HCT116 (cell line): ENCODE results near the gene PLA2G12B. TPM values are rescaled to one million over a fixed set of nuclear protein-coding genes. Genes with fewer than 3 reads are reported as not detected.

Experiments used
- ATAC-seq: fragments of 200-7000 bp; cut with Tn5 transposase; 2 replicates; pipeline ENCODE4 v1.9.1; 2020; ENCODE audit warnings: mild to moderate bottlenecking, moderate library complexity
- BruUV-seq: library from RNA; stranded (reverse); fragments of 400-500 nt; replicated peaks from 2 replicates; lab custom pipeline; 2021; lab: Mats Ljungman, UMichigan
- CTCF ChIA-PET: fragments of 300-600 bp; sonication (Branson Sonifier 250); formaldehyde crosslinking; loops from one replicate; lab custom pipeline; 2021; ENCODE audit warnings: antibody characterized with exemption; lab: Charles Lee
- POLR2A ChIA-PET: fragments of 300-600, 350-600 bp; sonication (Branson Sonifier 250); formaldehyde crosslinking; loops from one replicate; lab custom pipeline; 2021; ENCODE audit warnings: antibody characterized with exemption; lab: Charles Lee
- RAD21 ChIA-PET, 2 experiments: fragments of 300-600 bp; sonication (Branson Sonifier 250); formaldehyde crosslinking; loops; one replicate each; lab custom pipeline; 2023; ENCODE audit warnings: low total read pairs in 2 of 2; ENCODE audit not compliant: uncharacterized antibody in 2 of 2, unreplicated experiment in 2 of 2, low non-redundant PET in 1 of 2; lab: Charles Lee
- DNase-seq: peaks from one replicate; pipeline ENCODE4 v3.0.0-alpha.2; 2010; ENCODE audit warnings: low read depth, low spot score
- H2AFZ ChIP-seq: fragments of 200-600 bp; shearing (Covaris generic), sonication (generic); 2 replicates; pipeline ENCODE4 v1.6.1; 2017; ENCODE audit warnings: low read depth, mixed run types, mixed read lengths, antibody characterized with exemption, low read length; ENCODE audit not compliant: poor library complexity, severe bottlenecking
- H3K27ac ChIP-seq: 2 replicates; pipeline ENCODE4 v1.5.1; 2012; ENCODE audit warnings: low read depth, low read length
- H3K27me3 ChIP-seq: fragments of 200-600 bp; sonication (generic); 2 replicates; pipeline ENCODE4 v1.6.1; 2016; ENCODE audit warnings: mixed run types, low read length, mixed read lengths; ENCODE audit not compliant: insufficient read depth
- H3K36me3 ChIP-seq, 2 experiments: fragments of 200-500 bp in 1 of 2; fragments of 200-600 bp in 1 of 2; sonication (Bioruptor generic) in 1 of 2; sonication (generic) in 1 of 2; 2 replicates each; pipeline versions ENCODE4 v1.5.1 to v1.6.1; 2014 to 2016; ENCODE audit warnings: low read length in 2 of 2, inconsistent platforms in 1 of 2, mixed read lengths in 1 of 2, mixed run types in 1 of 2; ENCODE audit not compliant: insufficient read depth in 2 of 2, control insufficient read depth in 1 of 2
- H3K4me1 ChIP-seq, 2 experiments: fragments of 200-600 bp in 1 of 2; sonication (generic) in 1 of 2; 2 replicates each; pipeline versions ENCODE4 v1.5.1 to v1.6.1; 2012 to 2017; ENCODE audit warnings: low read length in 2 of 2, inconsistent platforms in 1 of 2, mild to moderate bottlenecking in 1 of 2, mixed read lengths in 1 of 2, mixed run types in 1 of 2, moderate library complexity in 1 of 2; ENCODE audit not compliant: insufficient read depth in 2 of 2, control insufficient read depth in 1 of 2
- H3K4me2 ChIP-seq: fragments of 200-600 bp; sonication (generic); 2 replicates; pipeline ENCODE4 v1.6.1; 2017; ENCODE audit warnings: mixed run types, low read length, mixed read lengths
- H3K4me3 ChIP-seq, 2 experiments: fragments of 200-600 bp in 1 of 2; sonication (generic) in 1 of 2; replicated peaks in 1 of 2; 2 replicates each; pipeline ENCODE4 v1.5.1; 2011 to 2016; ENCODE audit warnings: low read length in 2 of 2, control low read depth in 1 of 2, low read depth in 1 of 2, mild to moderate bottlenecking in 1 of 2, mixed read lengths in 1 of 2, mixed run types in 1 of 2
- H3K79me2 ChIP-seq: fragments of 200-600 bp; sonication (generic); 2 replicates; pipeline ENCODE4 v1.6.1; 2017; ENCODE audit warnings: mild to moderate bottlenecking, mixed run types, low read length, moderate library complexity, mixed read lengths; ENCODE audit not compliant: insufficient read depth
- H3K9ac ChIP-seq: fragments of 200-600 bp; sonication (generic); 2 replicates; pipeline ENCODE4 v1.6.1; 2016; ENCODE audit warnings: low read length, mixed read lengths
- H3K9me2 ChIP-seq: fragments of 200-600 bp; sonication (generic), shearing (Covaris generic); 2 replicates; pipeline ENCODE4 v1.6.1; 2017; ENCODE audit warnings: mixed run types, mild to moderate bottlenecking, moderate library complexity; ENCODE audit not compliant: insufficient read depth
- H3K9me3 ChIP-seq, 2 experiments: fragments of 200-500 bp in 1 of 2; fragments of 200-600 bp in 1 of 2; sonication (Bioruptor generic) in 1 of 2; sonication (generic) in 1 of 2; 2 replicates each; pipeline ENCODE4 v1.6.1; 2014 to 2017; ENCODE audit warnings: low read length in 2 of 2, mixed read lengths in 2 of 2, inconsistent platforms in 1 of 2, low read depth in 1 of 2, mild to moderate bottlenecking in 1 of 2, mixed run types in 1 of 2, moderate library complexity in 1 of 2; ENCODE audit not compliant: control insufficient read depth in 1 of 2, insufficient read depth in 1 of 2
- H4K20me1 ChIP-seq: fragments of 200-600 bp; sonication (generic), shearing (Covaris generic); 2 replicates; pipeline ENCODE4 v1.6.1; 2017; ENCODE audit warnings: mixed run types, mild to moderate bottlenecking, moderate library complexity; ENCODE audit not compliant: insufficient read depth
- CEBPB ChIP-seq: IDR thresholded peaks from 2 replicates; pipeline ENCODE4 v1.6.1; 2012; ENCODE audit warnings: low read depth
- CTCF ChIP-seq, 3 experiments: fragments of 200-600 bp in 1 of 3; sonication (generic) in 1 of 3; IDR thresholded peaks in 2 of 3; conservative IDR thresholded peaks in 1 of 3; 2 replicates each; pipeline ENCODE4 v1.5.1; 2012 to 2017; ENCODE audit warnings: low read depth in 2 of 3, low read length in 2 of 3, antibody characterized with exemption in 1 of 3, borderline replicate concordance in 1 of 3, control low read depth in 1 of 3, mild to moderate bottlenecking in 1 of 3, mixed read lengths in 1 of 3, mixed run types in 1 of 3, moderate library complexity in 1 of 3; ENCODE audit not compliant: insufficient read depth in 1 of 3
- POLR2A ChIP-seq: IDR thresholded peaks from 2 replicates; pipeline ENCODE4 v1.7.0; 2011; ENCODE audit warnings: borderline replicate concordance; ENCODE audit not compliant: insufficient read depth, insufficient read length; ENCODE audit errors: extremely low read depth
- POLR2AphosphoS5 ChIP-seq: IDR thresholded peaks from 2 replicates; pipeline ENCODE4 v1.6.1; 2011; ENCODE audit warnings: mild to moderate bottlenecking, low read depth, low read length, moderate library complexity
- SP1 ChIP-seq: IDR thresholded peaks from 2 replicates; pipeline ENCODE4 v1.6.1; 2012; ENCODE audit warnings: low read depth
- SRF ChIP-seq: IDR thresholded peaks from 2 replicates; pipeline ENCODE4 v1.6.1; 2012; ENCODE audit warnings: low read depth
- YY1 ChIP-seq: IDR thresholded peaks from 2 replicates; pipeline ENCODE4 v1.6.1; 2011; ENCODE audit warnings: low read length, low read depth, moderate library complexity, mild to moderate bottlenecking; ENCODE audit not compliant: insufficient replicate concordance; ENCODE audit errors: extremely low read depth
- ZFX ChIP-seq: fragments of 450-650 bp; IDR thresholded peaks from 2 replicates; pipeline ENCODE4 v1.6.1; 2017
- ZNF274 ChIP-seq: fragments of 200-500 bp; sonication (Bioruptor generic); IDR thresholded peaks from 2 replicates; pipeline ENCODE4 v1.6.1; 2014; ENCODE audit warnings: mild to moderate bottlenecking, low read depth, low read length, inconsistent platforms
- intact Hi-C: fragments of 100-400 bp; cut with micrococcal nuclease; formaldehyde crosslinking; loops from 2 replicates; pipeline ENCODE4 v1.10.0; 2022
- total RNA-seq: library from RNA; stranded (reverse); gene quantifications from one replicate; pipeline ENCODE4 v1.2.1, GENCODE V29; 2021; ENCODE audit not compliant: unreplicated experiment
- TF ChIP-seq, protein P1 (sequence below): IDR thresholded peaks from 2 replicates; pipeline ENCODE4 v1.6.1; 2012; ENCODE audit warnings: low read depth
- TF ChIP-seq, protein P2 (sequence below): IDR thresholded peaks from 2 replicates; pipeline ENCODE4 v1.6.1; 2012
- TF ChIP-seq, protein P3 (sequence below): IDR thresholded peaks from 2 replicates; pipeline ENCODE4 v1.6.1; 2011; ENCODE audit warnings: mild to moderate bottlenecking, low read length, moderate library complexity; ENCODE audit not compliant: insufficient replicate concordance; ENCODE audit errors: extremely low read depth
- TF ChIP-seq, protein P4 (sequence below): IDR thresholded peaks from 2 replicates; pipeline ENCODE4 v1.6.1; 2012

PLA2G12B gene
- total RNA-seq, 1 experiment from 2014 or later: not detected

DNA sequence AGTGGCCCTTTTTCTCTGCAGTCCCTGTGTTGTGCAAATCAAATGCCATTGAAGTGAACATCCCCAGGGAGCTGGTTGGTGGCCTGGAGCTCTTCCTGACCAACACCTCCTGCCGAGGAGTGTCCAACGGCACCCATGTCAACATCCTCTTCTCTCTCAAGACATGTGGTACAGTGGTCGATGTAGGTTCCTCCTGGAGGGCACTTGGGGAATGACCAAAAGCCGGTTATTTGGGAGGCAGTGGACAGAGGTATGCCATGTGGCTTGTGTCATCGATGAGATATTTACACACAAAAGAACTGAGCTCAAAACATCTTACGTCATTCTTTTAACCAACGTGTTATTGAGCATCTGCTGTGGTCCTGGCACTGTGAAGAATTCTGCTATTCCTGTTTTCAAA lies 41.3 kb downstream of the PLA2G12B start:
- no peak for DNase-seq
- Histone ChIP-seq H4K20me1 (no peaks in the 10 kb centered on the region), H3K4me1 (no peaks in the 10 kb centered on the region), H3K4me3 (no peak overlapping the region), H3K36me3 (no peaks in the 10 kb centered on the region), H3K27me3 (no peaks in the 10 kb centered on the region), H3K27ac (no peak overlapping the region), H3K9ac (no peak overlapping the region), H2AFZ (no peak overlapping the region), H3K4me2 (no peak overlapping the region), H3K9me2 (no peaks in the 10 kb centered on the region), H3K9me3 (no peaks in the 10 kb centered on the region), H3K79me2 (no peaks in the 10 kb centered on the region)
- POLR2A ChIA-PET: no interaction called here
- RAD21 ChIA-PET: no interaction called here
- TF ChIP-seq, protein P1, sequence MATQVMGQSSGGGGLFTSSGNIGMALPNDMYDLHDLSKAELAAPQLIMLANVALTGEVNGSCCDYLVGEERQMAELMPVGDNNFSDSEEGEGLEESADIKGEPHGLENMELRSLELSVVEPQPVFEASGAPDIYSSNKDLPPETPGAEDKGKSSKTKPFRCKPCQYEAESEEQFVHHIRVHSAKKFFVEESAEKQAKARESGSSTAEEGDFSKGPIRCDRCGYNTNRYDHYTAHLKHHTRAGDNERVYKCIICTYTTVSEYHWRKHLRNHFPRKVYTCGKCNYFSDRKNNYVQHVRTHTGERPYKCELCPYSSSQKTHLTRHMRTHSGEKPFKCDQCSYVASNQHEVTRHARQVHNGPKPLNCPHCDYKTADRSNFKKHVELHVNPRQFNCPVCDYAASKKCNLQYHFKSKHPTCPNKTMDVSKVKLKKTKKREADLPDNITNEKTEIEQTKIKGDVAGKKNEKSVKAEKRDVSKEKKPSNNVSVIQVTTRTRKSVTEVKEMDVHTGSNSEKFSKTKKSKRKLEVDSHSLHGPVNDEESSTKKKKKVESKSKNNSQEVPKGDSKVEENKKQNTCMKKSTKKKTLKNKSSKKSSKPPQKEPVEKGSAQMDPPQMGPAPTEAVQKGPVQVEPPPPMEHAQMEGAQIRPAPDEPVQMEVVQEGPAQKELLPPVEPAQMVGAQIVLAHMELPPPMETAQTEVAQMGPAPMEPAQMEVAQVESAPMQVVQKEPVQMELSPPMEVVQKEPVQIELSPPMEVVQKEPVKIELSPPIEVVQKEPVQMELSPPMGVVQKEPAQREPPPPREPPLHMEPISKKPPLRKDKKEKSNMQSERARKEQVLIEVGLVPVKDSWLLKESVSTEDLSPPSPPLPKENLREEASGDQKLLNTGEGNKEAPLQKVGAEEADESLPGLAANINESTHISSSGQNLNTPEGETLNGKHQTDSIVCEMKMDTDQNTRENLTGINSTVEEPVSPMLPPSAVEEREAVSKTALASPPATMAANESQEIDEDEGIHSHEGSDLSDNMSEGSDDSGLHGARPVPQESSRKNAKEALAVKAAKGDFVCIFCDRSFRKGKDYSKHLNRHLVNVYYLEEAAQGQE: no peak
- no peak for TF ChIP-seq CEBPB
- TF ChIP-seq SRF: no peak
- TF ChIP-seq POLR2A: no peak
- intact Hi-C loops: no loop called here
- CTCF ChIA-PET: no interaction called here
- BruUV-seq: no TSS peak
- no peak for ATAC-seq

- DNase-seq: no peak
- no peaks in the 10 kb centered on the region for H3K79me2 ChIP-seq
- H3K9me3 ChIP-seq: no peaks in the 10 kb centered on the region
- no peaks in the 10 kb centered on the region for H3K9me2 ChIP-seq
- RAD21 ChIA-PET: no interaction called here
- POLR2A ChIA-PET: no interaction called here
- no peak overlapping the region for H3K4me3 ChIP-seq
- H3K4me1 ChIP-seq: no peaks in the 10 kb centered on the region
- no peaks in the 10 kb centered on the region for H4K20me1 ChIP-seq
- no TSS peak for BruUV-seq
- no peak overlapping the region for H3K27ac ChIP-seq
- CTCF ChIA-PET: no interaction called here
- no peak overlapping the region for H3K9ac ChIP-seq
- no peak for ATAC-seq
- no peak overlapping the region for H3K4me2 ChIP-seq
- H3K36me3 ChIP-seq: no peaks in the 10 kb centered on the region
- H3K27me3 ChIP-seq: no peaks in the 10 kb centered on the region
- intact Hi-C loops: no loop called here
- H2AFZ ChIP-seq: no peak overlapping the region
- TF ChIP-seq SP1 (no peak), CTCF (IDR thresholded peaks at IDR 0.05 in 2 of 3, conservative IDR thresholded peaks at IDR 0.05 in 1 of 3; ENCODE audit: borderline replicate concordance in 1 of 3, insufficient read depth in 1 of 3, low read depth in 2 of 3, low read length in 2 of 3) (no peak), CEBPB (no peak), POLR2AphosphoS5 (no peak), YY1 (no peak), ZFX (no peak), ZNF274 (no peak)
- TF ChIP-seq, protein P2, sequence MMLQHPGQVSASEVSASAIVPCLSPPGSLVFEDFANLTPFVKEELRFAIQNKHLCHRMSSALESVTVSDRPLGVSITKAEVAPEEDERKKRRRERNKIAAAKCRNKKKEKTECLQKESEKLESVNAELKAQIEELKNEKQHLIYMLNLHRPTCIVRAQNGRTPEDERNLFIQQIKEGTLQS: no peak
- TF ChIP-seq, protein P3, sequence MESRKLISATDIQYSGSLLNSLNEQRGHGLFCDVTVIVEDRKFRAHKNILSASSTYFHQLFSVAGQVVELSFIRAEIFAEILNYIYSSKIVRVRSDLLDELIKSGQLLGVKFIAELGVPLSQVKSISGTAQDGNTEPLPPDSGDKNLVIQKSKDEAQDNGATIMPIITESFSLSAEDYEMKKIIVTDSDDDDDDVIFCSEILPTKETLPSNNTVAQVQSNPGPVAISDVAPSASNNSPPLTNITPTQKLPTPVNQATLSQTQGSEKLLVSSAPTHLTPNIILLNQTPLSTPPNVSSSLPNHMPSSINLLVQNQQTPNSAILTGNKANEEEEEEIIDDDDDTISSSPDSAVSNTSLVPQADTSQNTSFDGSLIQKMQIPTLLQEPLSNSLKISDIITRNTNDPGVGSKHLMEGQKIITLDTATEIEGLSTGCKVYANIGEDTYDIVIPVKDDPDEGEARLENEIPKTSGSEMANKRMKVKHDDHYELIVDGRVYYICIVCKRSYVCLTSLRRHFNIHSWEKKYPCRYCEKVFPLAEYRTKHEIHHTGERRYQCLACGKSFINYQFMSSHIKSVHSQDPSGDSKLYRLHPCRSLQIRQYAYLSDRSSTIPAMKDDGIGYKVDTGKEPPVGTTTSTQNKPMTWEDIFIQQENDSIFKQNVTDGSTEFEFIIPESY: no peak
- TF ChIP-seq, protein P4, sequence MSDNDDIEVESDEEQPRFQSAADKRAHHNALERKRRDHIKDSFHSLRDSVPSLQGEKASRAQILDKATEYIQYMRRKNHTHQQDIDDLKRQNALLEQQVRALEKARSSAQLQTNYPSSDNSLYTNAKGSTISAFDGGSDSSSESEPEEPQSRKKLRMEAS: no peak
Observed at GRCh38 chr10:72912736-72913135, 41.9 kb downstream of the PLA2G12B start.
